Neural progenitor cell (in vitro differentiated cells): ENCODE measurements around the gene IL25. TPM values are rescaled to one million over a fixed set of nuclear protein-coding genes. Genes with fewer than 3 reads are reported as not detected.
"Not testable (repeated sequence)": the region's sequence is repeated elsewhere in the genome, so short reads cannot be mapped to it uniquely, and the experiment has no call there.

Source experiments
- DNase-seq: peaks from one replicate; pipeline ENCODE4 v3.0.0-alpha.2; 2016; ENCODE audit warnings: low spot score
- H2AFZ ChIP-seq: fragments of 200-600 bp; sonication (generic); replicated peaks from 2 replicates; pipeline ENCODE4 v1.6.1; 2016; ENCODE audit warnings: antibody characterized with exemption
- H3F3A ChIP-seq: fragments of 200-600 bp; sonication (generic); 2 replicates; pipeline ENCODE4 v1.6.1; 2016; ENCODE audit warnings: antibody characterized with exemption, low read depth
- H3K27ac ChIP-seq: fragments of 200-600 bp; sonication (generic); 2 replicates; pipeline ENCODE4 v1.5.1; 2016; ENCODE audit warnings: mild to moderate bottlenecking
- H3K27me3 ChIP-seq: fragments of 200-600 bp; sonication (generic); 2 replicates; pipeline ENCODE4 v1.6.1; 2016; ENCODE audit warnings: mild to moderate bottlenecking, moderate library complexity
- H3K36me3 ChIP-seq: fragments of 200-600 bp; sonication (generic); 2 replicates; pipeline ENCODE4 v1.5.1; 2016
- H3K4me1 ChIP-seq: fragments of 200-600 bp; sonication (generic); 2 replicates; pipeline ENCODE4 v1.6.1; 2016; ENCODE audit warnings: mixed run types
- H3K4me2 ChIP-seq: fragments of 200-600 bp; sonication (generic); 2 replicates; pipeline ENCODE4 v1.6.1; 2016
- H3K4me3 ChIP-seq: fragments of 200-600 bp; sonication (generic); 2 replicates; pipeline ENCODE4 v1.5.1; 2016
- H3K79me2 ChIP-seq: fragments of 200-600 bp; sonication (generic); 2 replicates; pipeline ENCODE4 v1.6.1; 2016; ENCODE audit warnings: low read depth
- H3K9ac ChIP-seq: fragments of 200-600 bp; sonication (generic); 2 replicates; pipeline ENCODE4 v1.6.1; 2016
- H3K9me3 ChIP-seq: fragments of 200-600 bp; sonication (generic); 2 replicates; pipeline ENCODE4 v1.5.1; 2016; ENCODE audit warnings: low read depth
- H4K20me1 ChIP-seq: fragments of 200-600 bp; sonication (generic); 2 replicates; pipeline ENCODE4 v1.6.1; 2016; ENCODE audit warnings: low read depth
- H3K27ac Mint-ChIP-seq: 3 replicates; pipeline ENCODE4 v1.8.0; 2021; ENCODE audit warnings: mixed read lengths
- H3K27me3 Mint-ChIP-seq: 2 replicates; pipeline ENCODE4 v1.8.0; 2022; ENCODE audit warnings: low read depth, mild to moderate bottlenecking, inconsistent platforms, moderate library complexity, mixed read lengths; ENCODE audit not compliant: insufficient read depth
- H3K36me3 Mint-ChIP-seq: 3 replicates; pipeline ENCODE4 v1.8.0; 2021; ENCODE audit warnings: mixed read lengths
- H3K4me1 Mint-ChIP-seq: 3 replicates; pipeline ENCODE4 v1.8.0; 2021; ENCODE audit warnings: mixed read lengths
- H3K4me3 Mint-ChIP-seq: 3 replicates; pipeline ENCODE4 v1.8.0; 2021; ENCODE audit warnings: mild to moderate bottlenecking, moderate library complexity, mixed read lengths
- H3K9me3 Mint-ChIP-seq: 3 replicates; pipeline ENCODE4 v1.8.0; 2020; ENCODE audit warnings: mixed read lengths
- EZH2 ChIP-seq: fragments of 200-600 bp; sonication (generic); IDR thresholded peaks from 2 replicates; pipeline ENCODE4 v1.6.1; 2017; ENCODE audit warnings: antibody characterized with exemption, mild to moderate bottlenecking, moderate library complexity
- EZH2phosphoT487 ChIP-seq: fragments of 200-600 bp; sonication (generic); IDR thresholded peaks from 2 replicates; pipeline ENCODE4 v1.6.1; 2017; ENCODE audit warnings: antibody characterized with exemption
- total RNA-seq: library from RNA; depleted of rRNA; stranded (reverse); fragments of >200 nt; gene quantifications from 2 replicates; pipeline ENCODE4 v1.2.3, GENCODE V29; 2015; ENCODE audit warnings: low replicate concordance
- TF ChIP-seq, protein P1 (sequence below): fragments of 200-600 bp; sonication (generic); IDR thresholded peaks from 2 replicates; pipeline ENCODE4 v1.5.1; 2017; ENCODE audit warnings: antibody characterized with exemption, mild to moderate bottlenecking

The IL25 gene
- total RNA-seq, 1 donor from 2014 or later = not detected

DNA sequence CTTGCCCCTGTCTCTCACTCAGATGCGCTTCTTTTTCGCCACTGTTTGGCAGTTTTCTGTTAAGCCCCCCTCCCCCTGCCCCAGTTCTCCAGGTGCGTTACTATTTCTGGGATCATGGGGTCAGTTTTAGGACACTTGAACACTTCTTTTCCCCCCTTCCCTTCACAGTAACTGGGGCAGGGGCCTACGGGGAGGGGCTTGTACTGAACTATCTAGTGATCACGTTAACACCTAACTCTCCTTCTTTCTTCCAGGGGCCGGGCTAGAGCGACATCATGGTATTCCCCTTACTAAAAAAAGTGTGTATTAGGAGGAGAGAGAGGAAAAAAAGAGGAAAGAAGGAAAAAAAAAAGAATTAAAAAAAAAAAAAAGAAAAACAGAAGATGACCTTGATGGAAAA lies 47.6 kb upstream of the IL25 start:
- H3K79me2 ChIP-seq = peaks cover 29% of the 10 kb centered on the region
- TF ChIP-seq EZH2phosphoT487 = no peak
- no peak for TF ChIP-seq EZH2
- TF ChIP-seq, protein P1, sequence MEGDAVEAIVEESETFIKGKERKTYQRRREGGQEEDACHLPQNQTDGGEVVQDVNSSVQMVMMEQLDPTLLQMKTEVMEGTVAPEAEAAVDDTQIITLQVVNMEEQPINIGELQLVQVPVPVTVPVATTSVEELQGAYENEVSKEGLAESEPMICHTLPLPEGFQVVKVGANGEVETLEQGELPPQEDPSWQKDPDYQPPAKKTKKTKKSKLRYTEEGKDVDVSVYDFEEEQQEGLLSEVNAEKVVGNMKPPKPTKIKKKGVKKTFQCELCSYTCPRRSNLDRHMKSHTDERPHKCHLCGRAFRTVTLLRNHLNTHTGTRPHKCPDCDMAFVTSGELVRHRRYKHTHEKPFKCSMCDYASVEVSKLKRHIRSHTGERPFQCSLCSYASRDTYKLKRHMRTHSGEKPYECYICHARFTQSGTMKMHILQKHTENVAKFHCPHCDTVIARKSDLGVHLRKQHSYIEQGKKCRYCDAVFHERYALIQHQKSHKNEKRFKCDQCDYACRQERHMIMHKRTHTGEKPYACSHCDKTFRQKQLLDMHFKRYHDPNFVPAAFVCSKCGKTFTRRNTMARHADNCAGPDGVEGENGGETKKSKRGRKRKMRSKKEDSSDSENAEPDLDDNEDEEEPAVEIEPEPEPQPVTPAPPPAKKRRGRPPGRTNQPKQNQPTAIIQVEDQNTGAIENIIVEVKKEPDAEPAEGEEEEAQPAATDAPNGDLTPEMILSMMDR = no peak
- peaks cover 21% of the 10 kb centered on the region for H3K4me1 ChIP-seq
- H3F3A ChIP-seq = peaks cover 58% of the 10 kb centered on the region
- Mint-ChIP-seq H3K9me3 (no peaks in the 10 kb centered on the region), H3K4me3 (no peak overlapping the region), H3K27ac (no peak overlapping the region), H3K4me1 (peaks cover 23% of the 10 kb centered on the region), H3K27me3 (peaks cover 13% of the 10 kb centered on the region), H3K36me3 (peaks cover 20% of the 10 kb centered on the region)
- H3K27me3 ChIP-seq = no peaks in the 10 kb centered on the region
- H3K4me3 ChIP-seq = no peak overlapping the region
- no peak overlapping the region for H2AFZ ChIP-seq
- no peak overlapping the region for H3K9ac ChIP-seq
- no peak for DNase-seq
- no peak overlapping the region for H3K27ac ChIP-seq
- H4K20me1 ChIP-seq = peaks cover 20% of the 10 kb centered on the region
- H3K9me3 ChIP-seq = no peaks in the 10 kb centered on the region
- H3K4me2 ChIP-seq = no peak overlapping the region
- peaks cover 14% of the 10 kb centered on the region for H3K36me3 ChIP-seq

DNA sequence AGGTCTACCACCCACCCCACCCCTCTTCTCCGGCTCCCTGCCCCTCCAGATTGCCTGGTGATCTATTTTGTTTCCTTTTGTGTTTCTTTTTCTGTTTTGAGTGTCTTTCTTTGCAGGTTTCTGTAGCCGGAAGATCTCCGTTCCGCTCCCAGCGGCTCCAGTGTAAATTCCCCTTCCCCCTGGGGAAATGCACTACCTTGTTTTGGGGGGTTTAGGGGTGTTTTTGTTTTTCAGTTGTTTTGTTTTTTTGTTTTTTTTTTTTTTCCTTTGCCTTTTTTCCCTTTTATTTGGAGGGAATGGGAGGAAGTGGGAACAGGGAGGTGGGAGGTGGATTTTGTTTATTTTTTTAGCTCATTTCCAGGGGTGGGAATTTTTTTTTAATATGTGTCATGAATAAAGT lies 46.9 kb upstream of the IL25 start:
- H3K9ac ChIP-seq, H3K4me3 ChIP-seq, H2AFZ ChIP-seq, H3K9me3 ChIP-seq, H3K27me3 Mint-ChIP-seq, H3K27ac ChIP-seq, H3K27me3 ChIP-seq, H3K27ac Mint-ChIP-seq, H3K4me2 ChIP-seq, H3K4me3 Mint-ChIP-seq, H3K9me3 Mint-ChIP-seq, DNase-seq: not testable (repeated sequence)
- peaks cover 14% of the 10 kb centered on the region for H3K36me3 ChIP-seq
- Mint-ChIP-seq H3K4me1 (peaks cover 15% of the 10 kb centered on the region), H3K36me3 (peaks cover 19% of the 10 kb centered on the region)
- peaks cover 20% of the 10 kb centered on the region for H4K20me1 ChIP-seq
- H3K4me1 ChIP-seq = peaks cover 17% of the 10 kb centered on the region
- peaks cover 51% of the 10 kb centered on the region for H3F3A ChIP-seq
- peaks cover 29% of the 10 kb centered on the region for H3K79me2 ChIP-seq

DNA sequence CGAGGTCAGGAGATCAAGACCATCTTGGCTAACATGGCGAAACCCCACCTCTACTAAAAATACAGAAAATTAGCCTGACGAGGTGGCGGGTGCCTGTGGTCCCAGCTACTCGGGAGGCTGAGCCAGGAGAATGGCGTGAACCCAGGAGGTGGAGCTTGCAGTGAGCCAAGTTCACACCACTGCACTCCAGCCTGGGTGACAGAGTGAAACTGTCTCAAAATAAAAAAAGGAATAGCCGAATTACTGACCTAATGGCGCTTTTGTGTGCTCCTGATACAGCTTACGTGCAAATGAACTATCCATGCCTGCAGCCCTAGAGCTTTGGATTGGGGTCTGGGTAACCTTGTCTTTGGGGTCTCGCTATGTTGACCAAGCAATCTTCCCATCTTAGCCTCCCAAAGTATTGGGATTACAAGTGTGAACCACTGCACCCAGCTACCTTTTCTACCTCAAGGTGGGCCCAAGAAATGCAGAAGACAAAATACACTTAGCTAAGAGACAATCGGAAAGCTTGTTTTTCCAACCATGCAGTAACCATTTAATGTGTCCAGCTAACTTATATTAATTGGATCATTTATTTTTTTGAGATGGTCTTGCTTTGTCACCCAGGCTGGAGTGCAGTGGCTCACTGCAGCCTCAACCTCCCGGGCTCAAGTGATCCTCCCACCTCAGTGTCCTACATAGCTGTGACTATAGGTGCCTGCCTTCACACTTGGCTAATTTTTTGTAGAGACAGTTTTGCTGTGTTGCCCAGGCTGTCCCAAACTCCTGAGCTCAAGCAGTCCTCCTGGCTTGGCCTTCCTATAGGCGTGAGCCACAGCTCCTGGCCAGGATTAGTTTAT lies 45.9 kb upstream of the IL25 start:
- Histone ChIP-seq H3K4me3 (no peak overlapping the region), H3K27me3 (no peaks in the 10 kb centered on the region), H3K9me3 (no peaks in the 10 kb centered on the region), H3K4me2 (no peak overlapping the region), H3F3A (peaks cover 50% of the 10 kb centered on the region), H4K20me1 (peaks cover 20% of the 10 kb centered on the region), H3K27ac (no peak overlapping the region), H3K4me1 (peaks cover 17% of the 10 kb centered on the region), H3K79me2 (peaks cover 26% of the 10 kb centered on the region), H3K9ac (no peak overlapping the region), H2AFZ (no peak overlapping the region), H3K36me3 (peaks cover 14% of the 10 kb centered on the region)
- Mint-ChIP-seq H3K4me3 (no peak overlapping the region), H3K36me3 (peaks cover 19% of the 10 kb centered on the region), H3K27ac (peak overlapping the region; percentile 28), H3K4me1 (peaks cover 12% of the 10 kb centered on the region), H3K9me3 (no peaks in the 10 kb centered on the region), H3K27me3 (peaks cover 6% of the 10 kb centered on the region)
- no peak for DNase-seq
- TF ChIP-seq EZH2phosphoT487 (no peak), EZH2 (no peak)
- TF ChIP-seq, protein P1 = no peak
